ENCODE measurements around the gene SOBP.

DNA sequence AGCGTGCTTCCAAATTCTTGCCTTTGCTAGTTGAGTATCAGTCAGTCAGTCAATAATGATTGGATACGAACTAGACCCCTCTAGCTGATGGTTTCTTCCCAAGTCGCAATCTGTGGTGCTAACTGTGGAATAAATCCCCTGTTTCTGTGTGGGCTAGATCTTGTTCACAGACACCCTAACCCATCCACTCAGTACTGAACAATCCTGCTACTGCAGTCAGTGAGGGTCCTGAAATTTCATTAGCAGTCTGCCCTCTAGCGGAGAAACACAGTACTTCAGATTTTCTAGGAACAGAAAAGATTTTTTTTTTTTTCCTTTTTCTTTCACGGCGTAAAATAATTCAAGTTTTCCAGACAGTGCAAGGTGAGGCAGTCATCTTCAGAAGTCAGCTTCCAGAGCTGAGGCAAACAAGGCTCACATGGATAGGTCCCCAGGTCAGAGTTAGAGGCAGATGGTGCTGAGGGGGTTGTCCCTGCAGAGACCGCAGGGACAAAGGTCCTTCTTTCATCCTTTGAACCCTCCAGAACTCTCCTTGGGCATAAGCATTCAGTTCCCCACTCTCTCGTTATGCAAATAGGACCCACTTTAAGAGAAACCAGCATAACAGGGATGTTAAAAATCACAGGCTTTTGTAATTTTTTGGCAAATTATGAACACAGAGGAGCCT, 214.6 kb downstream of the SOBP start:
- TF ChIP-seq, protein P1, sequence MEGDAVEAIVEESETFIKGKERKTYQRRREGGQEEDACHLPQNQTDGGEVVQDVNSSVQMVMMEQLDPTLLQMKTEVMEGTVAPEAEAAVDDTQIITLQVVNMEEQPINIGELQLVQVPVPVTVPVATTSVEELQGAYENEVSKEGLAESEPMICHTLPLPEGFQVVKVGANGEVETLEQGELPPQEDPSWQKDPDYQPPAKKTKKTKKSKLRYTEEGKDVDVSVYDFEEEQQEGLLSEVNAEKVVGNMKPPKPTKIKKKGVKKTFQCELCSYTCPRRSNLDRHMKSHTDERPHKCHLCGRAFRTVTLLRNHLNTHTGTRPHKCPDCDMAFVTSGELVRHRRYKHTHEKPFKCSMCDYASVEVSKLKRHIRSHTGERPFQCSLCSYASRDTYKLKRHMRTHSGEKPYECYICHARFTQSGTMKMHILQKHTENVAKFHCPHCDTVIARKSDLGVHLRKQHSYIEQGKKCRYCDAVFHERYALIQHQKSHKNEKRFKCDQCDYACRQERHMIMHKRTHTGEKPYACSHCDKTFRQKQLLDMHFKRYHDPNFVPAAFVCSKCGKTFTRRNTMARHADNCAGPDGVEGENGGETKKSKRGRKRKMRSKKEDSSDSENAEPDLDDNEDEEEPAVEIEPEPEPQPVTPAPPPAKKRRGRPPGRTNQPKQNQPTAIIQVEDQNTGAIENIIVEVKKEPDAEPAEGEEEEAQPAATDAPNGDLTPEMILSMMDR (IDR thresholded peaks at IDR 0.05), result peak; percentile 85
- TF ChIP-seq EZH2 (IDR thresholded peaks at IDR 0.05; ENCODE audit: borderline replicate concordance, insufficient read depth, low read depth, low read length, poor library complexity, severe bottlenecking), result no peak
